HG02870 (cell line): ENCODE data around the gene CA10.

Experiments used
- ATAC-seq: cut with Tn5 transposase; IDR thresholded peaks from one replicate; pipeline ENCODE4 v1.9.1; 2021; ENCODE audit warnings: mild to moderate bottlenecking, moderate library complexity; ENCODE audit not compliant: unreplicated experiment

The CA10 gene

DNA sequence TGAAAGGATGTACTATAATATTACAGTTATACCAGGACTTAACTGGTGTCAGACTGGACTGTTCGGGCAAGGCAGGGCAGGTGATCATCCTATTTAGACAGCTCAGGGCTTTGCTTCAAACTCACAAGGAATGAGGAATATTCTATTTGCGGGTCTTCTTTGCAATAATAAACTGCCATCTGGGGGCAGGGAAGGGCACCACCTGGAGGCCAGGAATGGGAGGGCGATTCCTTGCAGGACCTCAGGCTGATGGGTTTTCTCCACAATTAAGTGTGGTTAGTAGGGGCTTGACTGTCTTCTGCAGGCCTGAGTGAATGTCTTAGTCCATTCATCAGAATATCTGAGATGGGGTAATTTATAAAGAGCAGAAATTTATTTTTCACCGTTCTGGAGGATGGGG is 424.1 kb downstream of the CA10 start:
- ATAC-seq, result no peak

DNA sequence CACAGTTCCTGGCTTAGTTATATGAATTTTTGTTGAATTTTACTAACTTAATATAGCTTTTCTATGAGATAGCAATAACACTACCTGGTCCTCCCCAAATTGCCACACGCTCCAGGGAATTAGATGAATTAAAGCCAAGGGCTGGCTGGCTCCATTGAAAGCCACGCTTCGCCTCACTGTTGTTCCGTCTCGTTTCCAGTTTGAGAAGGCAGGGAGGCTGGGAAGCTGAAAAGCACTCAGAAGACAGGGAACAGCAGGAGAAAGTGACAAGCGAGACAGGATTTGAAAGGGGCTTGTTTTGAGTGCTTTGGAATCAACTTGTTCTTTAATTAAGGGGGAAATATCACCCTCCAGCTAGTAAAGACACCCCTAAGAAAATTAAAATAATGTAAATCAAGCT is 425.3 kb downstream of the CA10 start:
- no peak for ATAC-seq

DNA sequence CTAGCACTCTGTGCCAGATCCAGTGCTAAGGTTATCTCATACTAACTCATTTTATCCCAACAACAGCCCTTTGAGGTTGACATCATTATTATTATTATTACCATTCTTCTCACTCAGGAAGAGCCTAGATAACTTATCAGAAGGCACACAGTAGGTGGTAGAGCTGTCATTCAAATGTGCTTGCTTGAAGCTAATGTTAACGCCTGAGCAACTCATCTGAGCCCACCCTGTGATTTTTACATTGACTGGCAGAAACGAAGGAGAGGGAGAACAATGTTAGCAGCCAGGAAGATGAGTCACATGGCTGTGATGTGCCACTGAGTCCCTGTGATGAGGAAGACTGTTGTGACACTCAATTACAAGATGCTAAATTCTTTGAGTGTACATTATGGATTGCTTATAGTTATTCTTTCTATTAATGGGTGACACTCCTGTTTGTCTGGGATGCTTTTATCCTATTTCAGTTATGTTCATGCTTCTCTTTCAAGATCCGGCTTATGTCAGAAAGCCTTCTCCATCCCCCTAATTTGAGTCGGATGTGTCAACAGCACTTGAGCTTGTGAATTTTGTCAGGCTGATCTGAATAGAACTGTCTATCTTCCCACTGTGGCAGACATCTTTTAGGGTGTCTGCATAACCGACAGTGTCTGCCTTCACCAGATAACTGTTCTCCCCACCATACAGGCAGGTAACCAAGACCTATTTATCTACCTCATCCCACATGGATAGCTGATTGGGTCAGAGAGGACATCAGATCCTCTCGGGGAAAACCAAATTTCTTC is 426.4 kb downstream of the CA10 start:
- ATAC-seq, result no peak

DNA sequence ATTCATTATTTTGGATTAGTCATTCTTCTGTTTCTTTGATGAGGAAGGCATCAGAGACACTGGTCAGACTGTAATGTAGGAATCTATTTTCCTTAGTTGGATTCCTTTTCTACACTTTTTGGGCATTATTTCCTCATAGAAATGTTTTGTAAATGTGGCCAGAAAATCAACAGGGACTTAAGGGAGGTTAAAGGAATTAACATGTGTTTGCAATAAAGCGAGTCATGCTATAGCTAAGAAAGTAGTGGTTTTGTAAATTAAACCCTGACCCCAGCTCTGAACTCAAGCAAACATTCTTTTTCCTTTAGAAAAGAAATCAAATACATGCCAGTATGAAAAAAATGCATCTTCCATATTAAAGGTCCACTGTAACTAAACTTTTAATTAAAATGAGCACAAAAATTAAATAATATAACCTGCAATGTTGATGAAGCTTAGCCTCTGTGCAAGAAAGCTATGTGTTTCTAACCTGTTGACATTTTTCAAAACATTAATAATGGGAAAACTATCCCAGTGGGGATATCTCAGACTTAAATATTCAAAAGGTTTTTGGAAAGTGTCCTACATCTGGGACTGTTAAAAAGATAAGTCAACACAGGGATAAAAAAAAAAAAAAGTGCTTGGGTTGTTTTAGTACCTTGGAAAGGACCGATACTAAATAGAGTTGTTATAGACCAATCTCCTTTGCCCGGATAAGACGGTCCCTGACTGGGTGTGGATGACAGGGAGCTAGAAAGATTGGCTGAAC is 428.0 kb downstream of the CA10 start:
- no peak for ATAC-seq

DNA sequence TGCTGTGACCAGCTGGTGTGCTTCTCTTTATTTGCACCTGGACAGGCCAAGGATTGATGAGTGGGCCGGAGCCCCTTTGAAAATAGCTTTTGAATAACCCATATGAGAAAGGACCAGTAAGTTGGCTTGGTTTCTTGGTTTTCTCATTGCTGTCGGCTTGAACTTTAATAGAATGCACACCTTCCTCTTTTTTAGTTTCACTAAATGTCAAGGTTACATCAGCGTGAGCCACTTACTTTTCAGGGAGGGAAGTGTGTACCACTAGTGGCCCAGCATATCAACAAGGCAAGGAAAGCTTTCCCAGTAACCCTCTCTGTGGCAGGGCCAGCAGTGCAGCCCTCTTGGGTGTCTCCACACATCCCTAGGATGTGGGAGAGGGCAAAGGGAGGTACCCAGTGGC is 433.3 kb downstream of the CA10 start:
- peak; percentile 90 for ATAC-seq

DNA sequence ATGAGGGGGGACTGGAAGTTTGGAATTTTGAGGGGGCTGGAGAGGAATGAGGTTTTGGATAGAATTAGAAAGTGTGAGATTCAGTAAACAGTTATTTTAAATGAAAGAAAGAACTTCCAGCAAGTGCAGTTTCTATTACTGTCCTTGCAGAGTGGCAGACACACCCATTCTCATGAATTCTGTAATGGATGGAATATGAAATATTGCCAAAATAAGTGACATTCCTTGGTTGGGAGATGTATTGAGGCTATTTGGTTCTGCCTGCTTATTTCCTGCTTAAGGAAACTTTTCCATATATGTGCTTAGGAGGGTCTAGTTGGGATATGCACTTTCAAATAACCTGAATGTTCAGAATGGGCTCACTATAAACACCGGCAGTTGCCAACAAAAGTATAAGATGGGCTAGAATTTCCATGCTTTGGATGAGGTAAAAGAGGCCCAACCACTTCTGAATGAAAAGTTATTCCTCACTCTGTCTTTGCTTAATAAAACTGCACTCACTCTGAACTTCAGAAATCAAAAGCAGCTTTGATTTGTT is 434.4 kb downstream of the CA10 start:
- ATAC-seq, result no peak

DNA sequence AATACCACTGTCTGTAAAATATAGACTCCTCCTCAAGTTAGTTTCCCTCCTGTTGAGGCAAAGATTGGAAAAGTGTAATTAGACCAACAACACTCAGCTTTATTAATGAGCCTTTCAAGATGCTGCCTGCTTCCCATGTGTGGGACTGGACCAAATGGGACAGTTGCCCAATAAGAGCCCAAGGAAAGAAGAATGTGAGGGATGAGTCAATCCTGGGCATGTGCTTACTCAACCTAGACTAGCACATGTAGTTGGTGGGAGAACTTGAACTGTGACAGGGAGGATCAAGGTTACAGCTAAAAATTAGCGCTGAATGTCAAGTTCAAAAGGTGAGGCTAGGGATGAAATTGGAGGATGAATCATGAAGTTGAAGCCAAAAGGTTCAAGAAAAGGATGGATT is 435.5 kb downstream of the CA10 start:
- ATAC-seq, result no peak

DNA sequence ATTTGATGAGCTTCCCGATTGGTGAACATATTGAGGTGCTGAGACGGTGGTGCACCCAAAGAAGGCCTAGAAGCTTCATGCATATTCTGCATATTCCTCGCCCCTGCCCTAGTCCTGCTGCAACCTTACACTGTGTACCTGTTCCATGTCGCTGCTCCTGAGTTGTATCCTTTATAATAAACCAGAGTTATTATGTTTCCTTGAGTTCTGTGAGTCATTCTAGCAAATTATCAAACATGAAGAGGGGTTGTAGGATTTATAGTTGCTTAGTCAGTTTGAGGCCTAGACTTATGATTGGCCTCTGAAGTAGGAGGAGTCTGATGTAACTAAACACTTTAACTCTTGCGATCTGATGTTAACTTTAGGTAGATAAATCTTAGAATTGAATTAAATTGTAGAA is 436.8 kb downstream of the CA10 start:
- no peak for ATAC-seq

DNA sequence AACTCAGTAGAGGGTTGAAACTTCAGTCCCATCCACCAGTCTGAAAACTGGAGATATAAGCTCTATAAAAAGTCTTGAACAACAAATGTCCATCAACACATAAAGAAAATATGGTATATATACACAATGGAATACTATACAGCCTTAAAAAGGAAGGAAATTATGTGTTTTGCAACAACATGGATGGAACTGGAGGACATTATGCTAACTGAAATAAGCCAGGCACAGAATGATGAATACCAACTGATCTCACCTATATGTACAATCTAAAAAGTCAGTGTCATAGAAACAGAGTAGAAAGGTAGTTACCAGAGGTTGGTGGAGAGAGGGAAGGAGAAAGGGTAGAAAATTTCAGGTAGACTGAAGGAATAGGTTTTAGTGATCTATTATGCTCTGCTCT is 438.1 kb downstream of the CA10 start:
- no peak for ATAC-seq

DNA sequence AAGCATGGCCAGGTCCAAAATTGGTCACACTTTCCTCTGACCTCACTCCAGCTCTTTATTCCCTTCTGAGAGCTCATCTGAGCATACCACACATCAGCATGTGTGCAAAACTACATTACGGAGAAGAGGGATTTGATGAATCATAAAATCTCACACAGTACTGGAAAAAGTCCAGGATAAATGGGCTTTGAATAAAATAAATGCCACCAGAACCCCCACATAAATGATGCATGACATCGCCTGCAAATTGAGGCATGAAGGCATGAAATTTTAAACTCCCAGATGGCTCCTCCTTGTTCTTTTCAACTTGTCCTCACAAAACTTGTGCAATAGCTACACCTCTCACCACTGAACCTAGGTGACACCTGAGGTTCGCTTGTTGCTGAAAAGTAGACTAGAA is 439.5 kb downstream of the CA10 start:
- ATAC-seq, result no peak

DNA sequence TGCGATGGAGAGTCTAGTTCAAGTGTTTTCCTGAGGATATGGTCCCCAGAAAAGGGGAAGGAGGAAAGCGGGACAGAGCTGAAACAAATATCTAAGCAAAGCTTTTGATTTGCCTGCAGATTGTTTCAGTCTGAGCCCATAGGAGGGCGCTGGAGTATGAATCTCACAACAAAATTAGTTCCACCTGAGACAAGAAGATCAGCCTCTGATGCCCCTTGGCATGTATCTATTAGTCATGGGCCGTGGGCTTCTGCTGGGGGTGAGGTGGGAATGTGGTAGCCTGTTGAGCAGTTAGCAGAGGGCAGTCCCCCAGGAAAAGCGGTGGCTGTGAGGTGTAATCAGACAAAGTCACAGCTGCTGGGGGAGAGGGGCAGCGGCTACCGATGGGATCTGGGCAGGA is 446.9 kb downstream of the CA10 start:
- no peak for ATAC-seq

DNA sequence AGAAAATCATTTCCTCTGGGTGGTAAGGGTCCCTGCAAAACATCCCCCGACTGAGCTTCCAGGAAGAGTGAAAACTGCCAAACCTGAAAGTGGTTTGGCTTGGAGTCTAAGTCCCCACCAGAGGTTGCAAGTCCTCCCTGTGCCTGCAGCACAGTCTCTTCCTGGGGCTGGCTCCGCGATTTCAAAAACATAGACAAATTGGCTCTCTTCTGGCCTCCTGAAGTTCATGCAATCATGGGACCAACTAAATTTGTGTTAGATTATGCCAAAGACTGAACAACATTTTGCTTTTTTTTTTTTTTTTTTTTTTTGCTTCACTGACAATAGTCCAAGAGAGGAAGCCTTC is 447.9 kb downstream of the CA10 start:
- no peak for ATAC-seq

DNA sequence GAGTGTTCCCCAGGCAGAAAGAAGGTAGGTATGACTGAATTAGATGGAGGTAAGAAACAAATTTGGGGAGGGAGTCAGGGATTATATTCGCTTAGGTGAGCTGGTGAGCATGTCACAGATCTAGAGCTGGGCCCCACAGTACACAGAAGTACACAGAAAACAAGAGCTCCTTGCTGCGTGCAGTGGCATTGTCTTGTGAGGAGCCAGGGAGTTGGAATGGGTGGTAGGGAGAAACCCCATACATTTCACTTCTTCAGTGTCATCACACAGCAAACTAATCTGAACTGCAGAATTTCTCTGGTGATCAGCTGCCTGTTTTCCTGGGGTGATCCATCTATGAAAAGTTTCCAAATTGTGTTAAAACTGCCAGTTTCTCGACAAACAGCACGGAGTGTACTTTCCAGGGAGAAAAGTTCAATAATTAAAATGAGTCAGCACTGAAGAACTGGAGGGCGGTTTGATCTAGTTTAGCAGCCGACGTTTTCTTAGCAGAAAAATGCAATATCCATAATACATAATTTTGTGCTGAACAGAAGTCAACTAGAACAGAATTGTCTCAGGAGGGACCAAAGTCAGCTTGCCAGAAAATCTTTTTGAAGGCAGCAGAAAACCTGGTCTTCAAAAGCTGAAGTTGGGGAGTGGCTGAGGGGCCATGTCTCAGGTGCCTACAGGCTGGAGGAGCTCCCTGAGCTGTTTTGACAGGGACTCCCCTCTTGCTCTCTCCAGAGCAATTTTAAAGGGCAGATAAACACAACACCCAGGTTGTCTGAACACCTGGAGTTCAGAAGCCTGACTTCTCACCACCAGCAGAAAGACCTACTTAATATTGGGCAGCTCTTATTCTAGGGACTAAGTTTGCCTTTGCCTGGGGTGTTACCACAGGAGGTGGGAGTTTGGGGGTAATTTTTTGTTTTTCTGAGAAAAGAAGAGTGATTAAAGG is 448.6 kb downstream of the CA10 start:
- ATAC-seq, result no peak

DNA sequence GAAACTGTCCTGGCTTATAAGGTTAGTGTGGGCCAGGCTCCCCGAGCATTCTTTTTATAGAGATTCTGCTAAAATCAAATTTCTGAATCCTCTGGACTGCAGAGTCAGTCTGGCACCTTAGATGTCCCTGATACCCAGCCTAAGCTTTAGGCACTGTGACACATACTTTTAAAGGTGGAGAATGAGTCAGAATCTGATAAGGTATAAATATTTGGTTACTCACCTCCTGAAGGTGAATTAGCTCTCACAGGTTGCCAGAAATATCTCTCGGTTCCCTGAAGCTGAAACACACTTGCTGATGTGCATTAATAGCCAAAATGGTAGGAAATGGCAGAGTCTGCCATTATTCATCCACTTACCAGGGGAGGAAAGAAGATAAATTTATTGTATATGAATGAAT is 451.3 kb downstream of the CA10 start:
- ATAC-seq, result no peak

DNA sequence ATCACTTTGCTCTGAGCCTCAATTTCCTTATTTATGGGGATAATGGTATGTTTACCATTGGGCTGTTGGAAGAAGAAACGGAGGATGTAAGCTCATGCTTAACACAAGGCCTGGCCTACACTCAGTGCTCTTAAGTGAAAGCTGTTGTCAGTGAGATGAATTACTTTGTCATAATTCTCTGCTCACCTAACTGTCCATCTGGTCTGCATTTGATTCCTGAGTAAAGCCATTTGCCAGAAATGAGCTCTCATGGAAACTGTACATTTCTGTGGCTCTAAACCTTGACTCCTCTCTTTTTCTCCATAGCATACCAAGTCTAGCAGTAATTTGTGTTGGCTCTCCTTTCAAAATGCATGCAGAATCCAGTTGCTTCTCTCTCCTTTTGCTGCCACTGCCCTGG is 452.4 kb downstream of the CA10 start:
- ATAC-seq, result no peak

DNA sequence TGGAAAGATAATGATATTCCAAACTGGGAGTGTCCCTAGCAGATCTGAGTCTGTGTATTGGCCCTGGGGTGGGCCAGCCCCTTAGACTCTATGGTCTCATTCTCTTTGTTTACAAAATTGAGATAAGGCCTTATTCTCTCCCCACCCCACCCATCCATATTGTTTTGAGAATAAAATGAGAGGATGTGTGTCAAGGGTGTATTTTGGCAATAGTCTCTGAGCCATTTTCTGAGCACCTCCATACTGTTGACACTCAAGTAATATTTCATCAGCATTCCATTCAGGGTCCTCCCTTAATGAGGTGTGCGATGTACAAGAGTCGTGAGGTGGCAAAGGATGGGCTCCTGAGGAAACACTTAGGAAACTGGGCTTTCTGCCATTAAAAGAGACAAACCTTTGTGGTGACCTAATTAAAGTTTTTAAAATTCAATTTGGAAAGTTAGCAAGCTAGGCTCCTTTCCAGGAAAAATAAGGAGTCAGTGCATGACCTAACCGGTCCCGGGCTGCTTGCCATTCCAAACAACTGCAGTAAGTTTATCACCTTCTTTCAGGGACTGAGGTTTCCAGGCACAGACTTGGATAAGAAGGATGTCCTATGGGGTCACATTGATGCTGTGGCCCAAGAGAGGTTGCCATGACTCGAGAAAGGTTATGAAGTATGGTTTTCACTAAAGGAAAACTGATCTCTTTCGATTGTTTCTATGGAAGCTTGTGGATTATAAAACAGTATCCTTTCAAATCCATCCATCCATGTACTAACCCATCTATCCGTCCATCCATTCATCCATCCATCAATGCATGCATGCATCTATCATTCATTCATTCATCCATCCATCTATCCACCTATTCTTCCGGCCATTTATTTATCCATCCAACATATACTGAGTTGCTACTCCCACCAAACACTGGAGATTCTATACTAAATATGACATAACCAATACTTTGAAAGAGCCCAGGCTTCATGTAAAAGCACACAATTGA is 454.9 kb downstream of the CA10 start:
- ATAC-seq, result no peak

DNA sequence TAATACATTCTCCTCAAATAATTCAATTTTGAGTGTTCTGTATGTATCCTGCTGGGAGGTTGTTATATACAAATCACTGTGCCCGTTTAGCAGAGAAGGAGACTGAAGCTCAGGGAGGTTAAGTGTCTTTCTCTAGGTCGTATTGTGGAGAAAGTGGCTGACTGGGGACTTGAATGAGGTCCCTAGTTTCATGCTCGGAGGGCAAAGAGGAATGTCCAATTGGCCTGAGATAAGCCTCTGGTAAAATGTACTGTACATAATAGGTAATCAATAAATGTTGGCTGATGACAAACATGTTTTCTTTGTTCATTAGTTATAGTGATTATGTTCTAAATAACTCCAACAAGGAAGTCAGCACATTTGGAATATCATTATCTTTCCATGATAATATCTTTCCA is 455.6 kb downstream of the CA10 start:
- ATAC-seq, result no peak

DNA sequence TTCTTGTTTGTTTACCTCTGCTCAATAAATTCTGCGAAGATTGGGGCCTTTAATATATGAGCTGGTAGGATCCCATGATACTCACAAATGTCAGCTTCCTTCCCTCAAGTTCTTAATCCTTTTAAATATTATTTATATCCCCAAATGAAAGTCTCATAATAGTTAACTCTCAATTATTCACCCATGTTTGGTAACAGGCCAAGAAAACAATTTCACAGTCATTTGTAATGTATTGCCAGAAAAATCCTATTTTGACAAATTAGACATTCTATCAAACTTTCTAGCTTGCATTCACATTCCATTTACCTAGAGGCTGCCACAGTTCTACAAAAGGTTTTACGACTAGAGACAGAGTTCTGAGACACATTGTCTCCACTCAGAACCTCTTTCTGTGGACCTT is 457.0 kb downstream of the CA10 start:
- no peak for ATAC-seq

DNA sequence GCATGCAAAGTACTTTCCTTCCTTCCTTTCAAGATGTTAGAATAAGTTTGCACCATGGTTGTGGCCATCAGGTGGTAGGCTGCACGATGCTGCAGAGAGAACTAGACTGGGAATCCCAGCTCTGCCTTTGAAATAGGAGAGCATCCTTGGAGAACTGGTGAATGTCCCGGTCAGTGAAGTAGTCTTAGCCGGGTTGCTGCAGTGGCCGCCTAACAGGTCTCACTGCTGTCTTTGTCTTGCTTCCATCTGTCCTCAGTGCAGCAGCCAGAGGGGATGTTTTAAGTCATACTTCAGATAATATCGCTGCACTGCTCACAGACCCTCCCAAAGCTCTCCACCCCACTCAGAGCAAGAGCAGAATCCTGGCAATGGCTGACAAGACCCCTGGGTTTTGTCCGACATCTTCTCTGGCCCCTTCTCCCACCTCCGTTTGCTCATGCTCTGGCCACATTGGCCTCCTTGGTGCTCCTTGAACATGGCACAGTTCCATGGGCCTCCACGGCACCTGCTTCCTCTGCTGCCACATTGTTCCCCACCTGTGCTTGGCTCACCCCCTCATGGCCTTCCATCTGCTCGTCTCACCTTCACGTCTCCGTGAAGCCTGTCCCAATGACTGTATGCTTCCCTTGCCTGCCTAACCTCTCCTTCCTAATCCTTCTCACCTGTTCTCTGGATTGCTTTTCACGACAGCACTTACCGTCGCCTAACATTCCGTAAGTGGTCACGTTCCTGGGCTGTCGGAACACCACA is 458.3 kb downstream of the CA10 start:
- no peak for ATAC-seq
